ENCODE measurements around the gene GAN.

Gene GAN

GRCh38 chr16:81429045-81429521 is 114.3 kb downstream of the GAN start:
- no peaks in the 10 kb centered on the region for H3K79me2 ChIP-seq (ENCODE audit: control insufficient read depth, low read length)
- H4K20me1 ChIP-seq (ENCODE audit: control insufficient read depth, insufficient read depth, low read depth, low read length) = no peaks in the 10 kb centered on the region
- H3K4me3 ChIP-seq (ENCODE audit: low read length) = no peak overlapping the region
- TF ChIP-seq CTCF (IDR thresholded peaks at IDR 0.05; ENCODE audit: low read depth, low read length, poor library complexity, severe bottlenecking) (peak; percentile 49), EZH2phosphoT487 (IDR thresholded peaks at IDR 0.05; ENCODE audit: borderline replicate concordance, low read length) (no peak)
- no peak overlapping the region for H3K4me2 ChIP-seq (ENCODE audit: low read length)
- H3K27me3 ChIP-seq (ENCODE audit: control insufficient read depth, low read length) = peaks cover 3% of the 10 kb centered on the region; the same call in 1 of the 2 replicates
- H3K4me1 ChIP-seq (ENCODE audit: control insufficient read depth, low read length) = peaks cover 77% of the 10 kb centered on the region
- no peak overlapping the region for H3K27ac ChIP-seq (ENCODE audit: low read depth, low read length)
- no peaks in the 10 kb centered on the region for H3K9me2 ChIP-seq (replicated peaks; ENCODE audit: control insufficient read depth, low read length)
- H3F3A ChIP-seq (ENCODE audit: control insufficient read depth, insufficient read depth) = peaks cover 16% of the 10 kb centered on the region
- no peaks in the 10 kb centered on the region for H3K36me3 ChIP-seq (ENCODE audit: control insufficient read depth, low read length)
- no peaks in the 10 kb centered on the region for H3K9me3 ChIP-seq (ENCODE audit: control insufficient read depth, insufficient read depth, low read length)

GRCh38 chr16:81431554-81432353 is 117.0 kb downstream of the GAN start:
- Histone ChIP-seq H3K9me3 (ENCODE audit: control insufficient read depth, insufficient read depth, low read length) (no peaks in the 10 kb centered on the region), H3K4me3 (ENCODE audit: low read length) (no peak overlapping the region), H3K36me3 (ENCODE audit: control insufficient read depth, low read length) (no peaks in the 10 kb centered on the region), H3K27ac (ENCODE audit: low read depth, low read length) (peak overlapping the region; percentile 93), H3K79me2 (ENCODE audit: control insufficient read depth, low read length) (no peaks in the 10 kb centered on the region), H3F3A (ENCODE audit: control insufficient read depth, insufficient read depth) (peaks cover 14% of the 10 kb centered on the region), H3K4me2 (ENCODE audit: low read length) (peak overlapping the region; percentile 65), H3K9me2 (replicated peaks; ENCODE audit: control insufficient read depth, low read length) (no peaks in the 10 kb centered on the region), H3K27me3 (ENCODE audit: control insufficient read depth, low read length) (peaks cover 6% of the 10 kb centered on the region; the same call in 1 of the 2 replicates), H4K20me1 (ENCODE audit: control insufficient read depth, insufficient read depth, low read depth, low read length) (no peaks in the 10 kb centered on the region), H3K4me1 (ENCODE audit: control insufficient read depth, low read length) (peaks cover 60% of the 10 kb centered on the region)
- TF ChIP-seq CTCF (IDR thresholded peaks at IDR 0.05; ENCODE audit: low read depth, low read length, poor library complexity, severe bottlenecking) = no peak
- no peak for TF ChIP-seq EZH2phosphoT487 (IDR thresholded peaks at IDR 0.05; ENCODE audit: borderline replicate concordance, low read length)

GRCh38 chr16:81432937-81433557 is 118.3 kb downstream of the GAN start:
- Histone ChIP-seq H3K36me3 (ENCODE audit: control insufficient read depth, low read length) (no peaks in the 10 kb centered on the region), H3K27ac (ENCODE audit: low read depth, low read length) (peak overlapping the region; percentile 93), H4K20me1 (ENCODE audit: control insufficient read depth, insufficient read depth, low read depth, low read length) (no peaks in the 10 kb centered on the region), H3K4me2 (ENCODE audit: low read length) (peak overlapping the region; percentile 65), H3K79me2 (ENCODE audit: control insufficient read depth, low read length) (no peaks in the 10 kb centered on the region), H3F3A (ENCODE audit: control insufficient read depth, insufficient read depth) (peaks cover 8% of the 10 kb centered on the region; the same call in 1 of the 2 replicates), H3K9me2 (replicated peaks; ENCODE audit: control insufficient read depth, low read length) (no peaks in the 10 kb centered on the region), H3K9me3 (ENCODE audit: control insufficient read depth, insufficient read depth, low read length) (no peaks in the 10 kb centered on the region), H3K4me1 (ENCODE audit: control insufficient read depth, low read length) (peaks cover 49% of the 10 kb centered on the region), H3K27me3 (ENCODE audit: control insufficient read depth, low read length) (peaks cover 9% of the 10 kb centered on the region; the same call in 1 of the 2 replicates), H3K4me3 (ENCODE audit: low read length) (peak overlapping the region; percentile 53)
- no peak for TF ChIP-seq EZH2phosphoT487 (IDR thresholded peaks at IDR 0.05; ENCODE audit: borderline replicate concordance, low read length)
- TF ChIP-seq CTCF (IDR thresholded peaks at IDR 0.05; ENCODE audit: low read depth, low read length, poor library complexity, severe bottlenecking) = no peak
